ENCODE data around the gene PRLR. TPM values are rescaled to one million over a fixed set of nuclear protein-coding genes. Genes with fewer than 3 reads are reported as not detected.

Gene PRLR
- total and polyA plus RNA-seq, 9 of the 15 experiments (the other 6 are each of a cell fraction or from before 2014, with no cell fraction given) = 0.02 TPM; not detected in 8

- no TSS peak for BruUV-seq (replicated peaks)
- no peaks in the 10 kb centered on the region for H3K36me3 ChIP-seq (ENCODE audit: control insufficient read depth, insufficient read depth, low read length)
- no peak for DNase-seq (ENCODE audit: extremely low read depth in 1 of 4, low spot score in 3 of 4)
- no peaks in the 10 kb centered on the region for H4K20me1 ChIP-seq (replicated peaks; ENCODE audit: control insufficient read depth, insufficient read depth, low read length)
- ATAC-seq = no peak
- no peak overlapping the region for H2AFZ ChIP-seq (ENCODE audit: low read depth, low read length)
- no peak overlapping the region for H3K4me3 ChIP-seq
- intact Hi-C loops (cut with micrococcal nuclease) = no loop called here
- H3K27ac ChIP-seq (ENCODE audit: extremely low read depth, low read depth, low read length) = no peak overlapping the region
- in situ Hi-C loops (cut with MboI) = no loop called here
- TF ChIP-seq ZNF764 (CRISPR knock-in tag; IDR thresholded peaks at IDR 0.05; ENCODE audit: low read depth) = no peak
- no peak for TF ChIP-seq MAFK (IDR thresholded peaks at IDR 0.05; ENCODE audit: low read length)
- TF ChIP-seq GTF2B (IDR thresholded peaks at IDR 0.05; ENCODE audit: extremely low read depth, insufficient read length) = no peak
- no peak for TF ChIP-seq CREB3 (tag; conservative IDR thresholded peaks at IDR 0.05; ENCODE audit: low read depth)
- TF ChIP-seq NUFIP1 (IDR thresholded peaks at IDR 0.05; ENCODE audit: partially characterized antibody) = no peak
- no peak for TF ChIP-seq ZNF232 (CRISPR knock-in tag; IDR thresholded peaks at IDR 0.05)
- no peak for TF ChIP-seq MYC (IDR thresholded peaks at IDR 0.05; ENCODE audit: low read depth, low read length)
- TF ChIP-seq MYC (CRISPR knock-in tag; IDR thresholded peaks at IDR 0.05; ENCODE audit: borderline replicate concordance, low read depth) = no peak
- no peak for TF ChIP-seq ZNF639 (CRISPR knock-in tag; conservative IDR thresholded peaks at IDR 0.05 in 1 of 2, IDR thresholded peaks at IDR 0.05 in 1 of 2)
- WGBS (ENCODE audit: insufficient coverage, low coverage, missing lambda C conversion rate) = 0% methylated on average over 5 of the region's 5 CpGs
- no peaks in the 10 kb centered on the region for H3K9me3 ChIP-seq (replicated peaks; ENCODE audit: control insufficient read depth, insufficient read depth, low read depth, low read length)
- no peak for FAIRE-seq
- H3K27me3 ChIP-seq (ENCODE audit: control insufficient read depth in 2 of 2, insufficient read depth in 2 of 2, low read length in 2 of 2) = peaks cover 7 to 11% of the 10 kb centered on the region in 2 experiments; a peak in 4 of 5 replicates
- ChIA-PET POLR2A (no interaction called here), CTCF (ENCODE audit: low intra/inter-chr PET ratio) (no interaction called here)
- no peaks in the 10 kb centered on the region for H3K9me1 ChIP-seq (ENCODE audit: control insufficient read depth, insufficient read depth, low read length)
- no peaks in the 10 kb centered on the region for H3K4me1 ChIP-seq (replicated peaks in 1 of 2; ENCODE audit: control insufficient read depth in 2 of 2, insufficient read depth in 2 of 2, low read length in 2 of 2)
- H3K4me2 ChIP-seq (ENCODE audit: insufficient read depth, low read length) = no peak overlapping the region
- no peaks in the 10 kb centered on the region for H3K79me2 ChIP-seq (ENCODE audit: control insufficient read depth, insufficient read depth, low read length)
- H3K9ac ChIP-seq (ENCODE audit: insufficient read depth in 1 of 2, low read depth in 2 of 2, low read length in 2 of 2) = no peak overlapping the region
These were observed 203.9 kb downstream of the PRLR start for GRCh38 chr5:35026280-35026840.

Data from K562 (cell line).